ENCODE data around the gene HPD.

HPD gene

DNA sequence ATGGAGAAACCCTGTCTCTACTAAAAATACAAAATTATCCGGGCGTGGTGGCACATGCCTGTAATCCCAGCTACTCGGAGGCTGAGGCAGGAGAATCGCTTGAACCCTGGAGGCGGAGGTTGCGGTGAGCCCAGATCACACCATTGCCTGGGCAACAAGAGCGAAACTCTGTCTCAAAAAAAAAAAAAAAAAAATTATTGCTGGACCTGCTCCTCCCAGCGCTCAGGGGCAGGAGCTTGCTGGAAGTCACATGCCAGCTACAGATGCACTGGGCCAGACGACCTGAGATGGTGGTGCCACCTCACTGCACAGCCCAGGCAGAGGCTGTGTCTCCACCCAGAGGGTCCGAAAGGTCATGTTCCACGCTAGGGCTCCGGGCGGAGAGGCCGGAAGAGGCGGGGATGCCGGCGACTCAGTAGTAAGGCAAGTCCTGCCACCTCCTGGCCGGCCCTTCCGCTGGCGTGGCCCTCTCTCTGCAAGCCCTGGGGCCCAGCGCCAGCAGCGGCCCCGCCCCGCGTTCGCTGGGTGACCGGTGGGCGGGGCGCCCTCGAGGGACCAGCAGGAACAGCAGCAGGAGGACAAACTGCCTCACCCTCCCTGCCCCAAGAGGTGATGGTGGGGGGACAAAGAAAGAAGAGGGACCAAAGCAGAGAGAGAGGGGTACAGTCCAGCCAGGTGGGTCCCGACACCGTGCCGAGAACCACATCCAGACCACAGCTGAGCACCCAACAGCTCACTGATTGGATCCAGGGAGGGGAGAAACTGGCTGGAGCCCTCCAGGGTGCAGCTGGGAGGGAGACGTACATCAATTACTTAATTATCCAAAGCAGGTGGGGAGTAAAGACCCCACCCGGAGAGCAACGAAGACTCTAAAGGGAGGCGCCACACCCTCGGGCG is 61.6 kb downstream of the HPD start:
- no peak for DNase-seq
- no peak overlapping the region for H3K4me3 ChIP-seq (ENCODE audit: low read depth in 1 of 2, low read length in 2 of 2)
- H3K36me3 ChIP-seq (ENCODE audit: insufficient read depth, low read length) = peaks cover 46% of the 10 kb centered on the region
- H3K27me3 ChIP-seq (ENCODE audit: insufficient read depth, low read length, poor library complexity) = no peaks in the 10 kb centered on the region
- no peak overlapping the region for H3K9ac ChIP-seq (ENCODE audit: low read depth, low read length)
- no peaks in the 10 kb centered on the region for H3K9me3 ChIP-seq (ENCODE audit: insufficient read depth, low read length, severe bottlenecking)
- H3K4me2 ChIP-seq (ENCODE audit: insufficient read depth, low read length) = peak overlapping the region; percentile 86; the same call in 1 of the 2 replicates
- ATAC-seq (ENCODE audit: insufficient read depth, low read depth) = no peak
- H3K27ac ChIP-seq (ENCODE audit: low read length) = no peak overlapping the region
- H2AFZ ChIP-seq (ENCODE audit: low read depth, low read length) = no peak overlapping the region
- H4K20me1 ChIP-seq (ENCODE audit: insufficient read depth, low read length) = peaks cover 38% of the 10 kb centered on the region
- H3K79me2 ChIP-seq (ENCODE audit: insufficient read depth, low read length) = peaks cover 74% of the 10 kb centered on the region
- H3K4me1 ChIP-seq (ENCODE audit: insufficient read depth, low read length) = peaks cover 74% of the 10 kb centered on the region
- no peak for TF ChIP-seq EZH2 (IDR thresholded peaks at IDR 0.05; ENCODE audit: borderline replicate concordance, low read depth, low read length, severe bottlenecking)

GRCh38 chr12:121795034-121795968 is 63.4 kb downstream of the HPD start:
- TF ChIP-seq, protein P1, sequence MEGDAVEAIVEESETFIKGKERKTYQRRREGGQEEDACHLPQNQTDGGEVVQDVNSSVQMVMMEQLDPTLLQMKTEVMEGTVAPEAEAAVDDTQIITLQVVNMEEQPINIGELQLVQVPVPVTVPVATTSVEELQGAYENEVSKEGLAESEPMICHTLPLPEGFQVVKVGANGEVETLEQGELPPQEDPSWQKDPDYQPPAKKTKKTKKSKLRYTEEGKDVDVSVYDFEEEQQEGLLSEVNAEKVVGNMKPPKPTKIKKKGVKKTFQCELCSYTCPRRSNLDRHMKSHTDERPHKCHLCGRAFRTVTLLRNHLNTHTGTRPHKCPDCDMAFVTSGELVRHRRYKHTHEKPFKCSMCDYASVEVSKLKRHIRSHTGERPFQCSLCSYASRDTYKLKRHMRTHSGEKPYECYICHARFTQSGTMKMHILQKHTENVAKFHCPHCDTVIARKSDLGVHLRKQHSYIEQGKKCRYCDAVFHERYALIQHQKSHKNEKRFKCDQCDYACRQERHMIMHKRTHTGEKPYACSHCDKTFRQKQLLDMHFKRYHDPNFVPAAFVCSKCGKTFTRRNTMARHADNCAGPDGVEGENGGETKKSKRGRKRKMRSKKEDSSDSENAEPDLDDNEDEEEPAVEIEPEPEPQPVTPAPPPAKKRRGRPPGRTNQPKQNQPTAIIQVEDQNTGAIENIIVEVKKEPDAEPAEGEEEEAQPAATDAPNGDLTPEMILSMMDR (IDR thresholded peaks at IDR 0.05; ENCODE audit: borderline replicate concordance, extremely low read depth, low read length, poor library complexity, severe bottlenecking) = peak; percentile 99
- no peak for TF ChIP-seq EZH2 (IDR thresholded peaks at IDR 0.05; ENCODE audit: borderline replicate concordance, low read depth, low read length, severe bottlenecking)
- Histone ChIP-seq H4K20me1 (ENCODE audit: insufficient read depth, low read length) (peaks cover 38% of the 10 kb centered on the region), H3K4me2 (ENCODE audit: insufficient read depth, low read length) (peak overlapping the region; percentile 99), H3K79me2 (ENCODE audit: insufficient read depth, low read length) (peaks cover 68% of the 10 kb centered on the region), H3K27me3 (ENCODE audit: insufficient read depth, low read length, poor library complexity) (no peaks in the 10 kb centered on the region), H3K9me3 (ENCODE audit: insufficient read depth, low read length, severe bottlenecking) (no peaks in the 10 kb centered on the region), H3K36me3 (ENCODE audit: insufficient read depth, low read length) (peaks cover 38% of the 10 kb centered on the region), H3K9ac (ENCODE audit: low read depth, low read length) (peak overlapping the region; percentile 73), H3K27ac (ENCODE audit: low read length) (peak overlapping the region; percentile 89), H3K4me3 (ENCODE audit: low read depth in 1 of 2, low read length in 2 of 2) (peak overlapping the region in 1 of 2 experiments; percentile 81; a peak in 2 of 4 replicates), H3K4me1 (ENCODE audit: insufficient read depth, low read length) (peaks cover 89% of the 10 kb centered on the region), H2AFZ (ENCODE audit: low read depth, low read length) (peak overlapping the region; percentile 4; the same call in 1 of the 2 replicates)
- DNase-seq = peak; percentile 83
- ATAC-seq (ENCODE audit: insufficient read depth, low read depth) = peak; percentile 32

DNA sequence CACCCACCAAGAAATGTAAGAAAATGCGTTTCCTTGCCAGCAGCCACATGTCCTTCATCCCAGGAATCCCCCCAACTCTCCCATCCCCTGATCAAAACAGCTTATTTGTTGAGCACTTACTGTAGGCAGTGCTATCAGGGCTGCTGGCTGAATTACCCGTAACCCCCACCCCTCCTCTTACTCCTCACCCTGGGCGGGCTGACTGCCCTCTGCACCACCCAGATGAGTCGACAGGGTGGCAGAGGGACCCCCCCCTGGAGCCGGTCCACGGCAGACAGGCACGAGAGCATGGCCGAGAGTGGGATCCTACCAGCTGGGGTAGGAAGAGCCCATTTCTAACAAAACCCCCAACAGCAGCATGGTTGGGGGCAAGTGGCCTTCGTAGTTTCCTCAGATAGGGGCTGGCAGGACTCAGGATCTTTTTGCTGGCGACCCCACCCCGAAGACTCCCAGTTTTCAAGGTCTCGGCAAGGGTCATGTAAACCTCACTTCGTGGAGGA is 64.1 kb downstream of the HPD start:
- H3K4me3 ChIP-seq (ENCODE audit: low read depth in 1 of 2, low read length in 2 of 2) = peak overlapping the region in 1 of 2 experiments; percentile 81; a peak in 2 of 4 replicates
- H3K9ac ChIP-seq (ENCODE audit: low read depth, low read length) = peak overlapping the region; percentile 73
- H4K20me1 ChIP-seq (ENCODE audit: insufficient read depth, low read length) = peaks cover 39% of the 10 kb centered on the region
- peak overlapping the region; percentile 89 for H3K27ac ChIP-seq (ENCODE audit: low read length)
- H3K36me3 ChIP-seq (ENCODE audit: insufficient read depth, low read length) = peaks cover 35% of the 10 kb centered on the region
- H2AFZ ChIP-seq (ENCODE audit: low read depth, low read length) = peak overlapping the region; percentile 4; the same call in 1 of the 2 replicates
- no peak for DNase-seq
- H3K9me3 ChIP-seq (ENCODE audit: insufficient read depth, low read length, severe bottlenecking) = no peaks in the 10 kb centered on the region
- no peaks in the 10 kb centered on the region for H3K27me3 ChIP-seq (ENCODE audit: insufficient read depth, low read length, poor library complexity)
- ATAC-seq (ENCODE audit: insufficient read depth, low read depth) = peak; percentile 19
- TF ChIP-seq, protein P1 (IDR thresholded peaks at IDR 0.05; ENCODE audit: borderline replicate concordance, extremely low read depth, low read length, poor library complexity, severe bottlenecking) = no peak
- no peak for TF ChIP-seq EZH2 (IDR thresholded peaks at IDR 0.05; ENCODE audit: borderline replicate concordance, low read depth, low read length, severe bottlenecking)
- peaks cover 64% of the 10 kb centered on the region for H3K79me2 ChIP-seq (ENCODE audit: insufficient read depth, low read length)
- H3K4me1 ChIP-seq (ENCODE audit: insufficient read depth, low read length) = peaks cover 93% of the 10 kb centered on the region
- H3K4me2 ChIP-seq (ENCODE audit: insufficient read depth, low read length) = peak overlapping the region; percentile 99
